ENCODE results near the gene MAP3K15.

MAP3K15 gene

DNA sequence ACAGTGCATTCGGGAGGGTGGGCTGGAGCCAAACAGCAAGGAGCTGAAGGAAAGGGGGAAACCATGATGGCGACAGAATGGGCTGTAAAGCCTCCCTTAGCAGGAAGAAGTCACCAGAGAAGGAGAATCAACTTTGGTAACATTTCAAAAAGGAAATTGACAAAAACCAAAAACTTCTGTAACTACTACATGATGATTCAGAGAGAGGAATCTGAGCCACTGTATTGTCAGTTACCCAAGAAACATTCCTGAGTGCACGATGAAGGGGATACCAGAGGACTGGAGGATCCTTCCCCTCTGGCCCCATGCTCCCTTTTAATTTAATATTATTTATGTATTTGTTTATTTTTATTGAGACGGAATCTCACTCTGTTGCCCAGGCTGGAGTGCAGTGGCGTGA lies 145.2 kb downstream of the MAP3K15 start:
- FAIRE-seq, result no peak
- TF ChIP-seq POLR2AphosphoS5 (IDR thresholded peaks at IDR 0.05; ENCODE audit: low read depth, low read length) (no peak), TAF1 (IDR thresholded peaks at IDR 0.05; ENCODE audit: borderline replicate concordance, low read depth, low read length) (no peak), POLR2A (IDR thresholded peaks at IDR 0.05; ENCODE audit: low read depth, low read length) (no peak)
- DNase-seq (ENCODE audit: insufficient read length), result no peak

DNA sequence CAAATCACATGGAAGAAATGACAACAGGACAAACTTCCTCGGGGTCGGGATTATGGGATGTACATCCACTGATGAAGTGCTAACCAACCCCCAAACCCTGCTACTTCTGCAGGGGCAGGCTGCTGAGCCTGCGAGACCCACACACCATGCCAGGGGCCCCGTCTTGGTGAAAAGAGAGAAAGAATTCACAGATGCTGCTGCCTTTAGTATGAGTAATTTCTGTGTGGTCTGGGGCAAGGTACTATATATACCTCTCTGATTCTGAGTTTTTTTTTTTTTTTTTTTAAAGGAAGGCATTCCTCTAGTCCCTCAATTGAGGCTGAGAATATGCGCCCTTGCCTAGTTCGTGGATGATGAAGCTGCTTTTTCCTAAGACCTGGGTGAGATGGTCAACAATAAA lies 146.7 kb downstream of the MAP3K15 start:
- FAIRE-seq, result no peak

DNA sequence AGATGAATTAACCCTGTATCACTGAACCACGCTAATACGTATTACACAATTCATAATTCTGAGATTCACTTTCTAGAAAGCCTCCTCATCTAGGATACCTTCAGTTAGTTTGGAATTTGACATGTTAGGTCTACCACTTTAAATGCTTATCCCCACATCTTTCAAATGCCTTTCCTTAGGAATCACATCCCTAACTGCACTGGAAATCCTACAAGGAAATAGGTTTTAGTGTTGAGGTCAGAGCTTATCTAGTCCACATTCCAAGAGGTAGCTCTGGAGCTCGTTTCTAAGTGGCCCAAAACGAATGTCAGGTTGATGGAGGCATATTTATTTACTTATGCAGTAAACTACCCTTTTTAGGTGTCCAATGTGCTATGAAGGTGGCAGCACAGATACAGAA lies 153.6 kb downstream of the MAP3K15 start:
- no peak for FAIRE-seq
- DNase-seq (ENCODE audit: insufficient read length), result no peak
- TF ChIP-seq TAF1 (IDR thresholded peaks at IDR 0.05; ENCODE audit: borderline replicate concordance, low read depth, low read length) (no peak), POLR2AphosphoS5 (IDR thresholded peaks at IDR 0.05; ENCODE audit: low read depth, low read length) (no peak), POLR2A (IDR thresholded peaks at IDR 0.05; ENCODE audit: low read depth, low read length) (no peak)

More for the DNA sequence above, 146.7 kb downstream of the MAP3K15 start:
- no peak for TF ChIP-seq POLR2A (IDR thresholded peaks at IDR 0.05; ENCODE audit: low read depth, low read length)
- TF ChIP-seq POLR2AphosphoS5 (IDR thresholded peaks at IDR 0.05; ENCODE audit: low read depth, low read length), result no peak
- no peak for TF ChIP-seq TAF1 (IDR thresholded peaks at IDR 0.05; ENCODE audit: borderline replicate concordance, low read depth, low read length)
- DNase-seq (ENCODE audit: insufficient read length), result no peak

DNA sequence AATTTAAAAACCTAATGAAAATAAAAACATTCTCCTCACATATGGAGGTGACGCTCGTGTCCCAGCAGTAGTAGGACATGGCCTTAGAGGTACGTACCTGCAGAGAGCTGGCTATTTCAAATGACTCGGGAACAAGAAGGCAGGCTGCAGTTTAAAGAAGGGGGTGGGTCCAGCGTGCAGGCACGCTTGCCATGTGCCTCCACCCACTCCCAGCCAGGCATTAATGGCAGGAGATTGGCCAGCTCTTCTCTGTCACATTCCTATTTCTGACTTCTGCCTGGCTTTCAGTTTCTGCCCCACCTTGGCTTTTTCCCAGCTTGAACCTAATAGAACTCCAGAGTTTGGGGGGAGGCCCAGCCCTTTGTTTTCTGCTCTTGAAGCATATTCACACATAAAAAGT lies 154.4 kb downstream of the MAP3K15 start:
- TF ChIP-seq POLR2A (IDR thresholded peaks at IDR 0.05; ENCODE audit: low read depth, low read length) (no peak), TAF1 (IDR thresholded peaks at IDR 0.05; ENCODE audit: borderline replicate concordance, low read depth, low read length) (no peak)
- no peak for FAIRE-seq

DNA sequence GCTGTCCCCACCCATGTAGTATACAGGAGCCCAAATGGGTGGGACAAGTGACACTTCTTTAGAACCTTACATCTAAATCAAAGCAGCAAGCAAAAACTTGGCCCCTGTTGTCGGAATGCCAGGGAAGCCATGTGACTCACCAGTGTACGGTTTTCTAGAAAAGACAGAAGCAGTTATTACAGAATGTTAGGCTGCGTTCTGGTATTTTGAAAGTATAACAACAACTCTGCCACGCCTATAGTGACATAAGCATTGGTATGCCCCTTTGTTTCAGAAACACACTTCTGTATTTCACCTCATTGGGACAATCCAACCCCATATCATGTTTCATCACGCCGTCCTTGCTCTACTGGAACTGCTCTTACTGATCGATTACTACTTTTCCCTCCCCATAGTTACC lies 156.8 kb downstream of the MAP3K15 start:
- DNase-seq (ENCODE audit: insufficient read length) (no peak), FAIRE-seq (no peak)
- no peak for TF ChIP-seq POLR2A (IDR thresholded peaks at IDR 0.05; ENCODE audit: low read depth, low read length)
- no peak for TF ChIP-seq POLR2AphosphoS5 (IDR thresholded peaks at IDR 0.05; ENCODE audit: low read depth, low read length)
- TF ChIP-seq TAF1 (IDR thresholded peaks at IDR 0.05; ENCODE audit: borderline replicate concordance, low read depth, low read length), result no peak

More for the DNA sequence above, 154.4 kb downstream of the MAP3K15 start:
- no peak for DNase-seq (ENCODE audit: insufficient read length)

DNA sequence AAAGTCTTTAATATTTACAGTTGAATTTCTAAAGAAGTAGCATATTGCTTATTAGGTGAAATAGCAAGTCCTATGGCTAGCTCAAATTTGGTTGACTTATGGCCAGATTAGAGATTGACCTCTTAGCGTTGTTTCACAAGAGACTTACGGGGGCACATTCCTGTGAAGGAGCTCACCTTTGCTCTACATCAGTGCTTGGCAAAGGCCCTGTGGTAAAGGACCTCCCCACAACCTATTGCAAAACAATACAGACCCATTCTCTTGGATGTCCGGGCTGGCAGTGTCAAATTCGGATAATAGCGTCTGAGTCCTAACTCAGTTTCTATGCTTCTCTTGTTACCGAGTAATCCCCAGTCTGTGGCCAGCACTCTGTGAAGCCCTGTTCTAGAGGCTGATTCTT lies 160.7 kb downstream of the MAP3K15 start:
- DNase-seq (ENCODE audit: insufficient read length), result no peak
- FAIRE-seq, result no peak

DNA sequence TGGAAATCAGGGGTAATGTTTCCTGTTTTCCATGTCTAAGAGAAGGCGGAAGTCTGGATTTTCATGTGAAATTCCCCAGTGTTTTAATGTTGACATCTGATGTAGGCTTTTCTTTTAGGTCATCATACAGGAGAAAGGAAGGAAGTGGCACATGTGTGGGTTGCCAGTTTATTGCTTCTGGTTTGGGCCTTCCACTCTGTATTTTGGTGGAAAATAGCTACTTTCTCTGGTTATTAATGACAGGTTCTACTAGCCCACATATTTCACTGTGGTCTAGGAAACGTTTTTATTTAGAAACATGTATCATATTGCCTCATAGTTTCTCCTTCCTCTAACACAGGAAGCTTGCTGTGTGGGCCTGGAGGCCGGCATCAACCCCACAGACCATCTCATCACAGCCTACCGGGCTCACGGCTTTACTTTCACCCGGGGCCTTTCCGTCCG lies 164.3 kb downstream of the MAP3K15 start:
- TF ChIP-seq POLR2A (IDR thresholded peaks at IDR 0.05; ENCODE audit: low read depth, low read length), result no peak
- TF ChIP-seq TAF1 (IDR thresholded peaks at IDR 0.05; ENCODE audit: borderline replicate concordance, low read depth, low read length), result no peak
- no peak for TF ChIP-seq POLR2AphosphoS5 (IDR thresholded peaks at IDR 0.05; ENCODE audit: low read depth, low read length)
- DNase-seq (ENCODE audit: insufficient read length), result no peak
- peak; percentile 88 for FAIRE-seq

More for the DNA sequence above, 160.7 kb downstream of the MAP3K15 start:
- TF ChIP-seq TAF1 (IDR thresholded peaks at IDR 0.05; ENCODE audit: borderline replicate concordance, low read depth, low read length) (no peak), POLR2AphosphoS5 (IDR thresholded peaks at IDR 0.05; ENCODE audit: low read depth, low read length) (no peak), POLR2A (IDR thresholded peaks at IDR 0.05; ENCODE audit: low read depth, low read length) (no peak)

DNA sequence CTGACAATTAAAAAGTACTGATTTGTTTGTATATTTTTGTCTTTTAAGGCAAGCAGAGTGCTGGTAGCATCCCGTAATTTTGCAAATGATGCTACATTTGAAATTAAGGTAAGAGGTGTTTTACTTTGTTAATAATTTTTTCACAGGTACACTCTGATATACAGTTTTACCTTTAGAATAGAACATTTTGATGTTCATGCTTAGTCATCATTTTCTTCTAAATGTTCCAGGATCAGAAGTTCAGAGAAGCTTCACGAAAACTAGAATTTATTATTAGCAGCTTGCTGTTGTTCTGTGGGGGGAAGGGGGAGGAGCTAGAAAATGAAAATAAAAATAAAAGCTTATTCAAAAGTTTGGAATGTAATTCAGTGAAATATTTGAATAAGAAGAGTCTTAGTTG lies 166.0 kb downstream of the MAP3K15 start:
- no peak for TF ChIP-seq POLR2A (IDR thresholded peaks at IDR 0.05; ENCODE audit: low read depth, low read length)
- no peak for TF ChIP-seq POLR2AphosphoS5 (IDR thresholded peaks at IDR 0.05; ENCODE audit: low read depth, low read length)
- TF ChIP-seq TAF1 (IDR thresholded peaks at IDR 0.05; ENCODE audit: borderline replicate concordance, low read depth, low read length), result no peak
- no peak for FAIRE-seq
- no peak for DNase-seq (ENCODE audit: insufficient read length)

DNA sequence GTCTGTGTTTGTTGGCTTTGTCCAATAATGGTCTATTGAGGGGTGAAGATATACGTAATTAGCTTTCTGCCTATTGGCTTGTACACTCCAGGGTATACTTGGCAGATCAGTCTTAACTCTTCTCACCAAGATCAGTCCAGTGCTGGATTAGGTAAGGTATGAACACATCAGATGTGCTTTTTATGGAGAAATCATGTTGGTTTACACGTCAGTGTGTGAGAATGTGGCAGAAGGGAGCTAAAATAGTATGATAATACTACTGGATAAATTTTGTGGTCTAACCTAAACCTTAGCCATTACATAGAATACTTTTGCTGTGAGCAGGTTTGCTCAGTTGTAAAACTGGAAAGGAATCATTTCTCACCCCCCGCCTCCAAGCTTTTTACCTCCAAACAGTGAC lies 167.4 kb downstream of the MAP3K15 start:
- FAIRE-seq (no peak), DNase-seq (ENCODE audit: insufficient read length) (no peak)
- no peak for TF ChIP-seq POLR2AphosphoS5 (IDR thresholded peaks at IDR 0.05; ENCODE audit: low read depth, low read length)
- no peak for TF ChIP-seq TAF1 (IDR thresholded peaks at IDR 0.05; ENCODE audit: borderline replicate concordance, low read depth, low read length)
- TF ChIP-seq POLR2A (IDR thresholded peaks at IDR 0.05; ENCODE audit: low read depth, low read length), result no peak

DNA sequence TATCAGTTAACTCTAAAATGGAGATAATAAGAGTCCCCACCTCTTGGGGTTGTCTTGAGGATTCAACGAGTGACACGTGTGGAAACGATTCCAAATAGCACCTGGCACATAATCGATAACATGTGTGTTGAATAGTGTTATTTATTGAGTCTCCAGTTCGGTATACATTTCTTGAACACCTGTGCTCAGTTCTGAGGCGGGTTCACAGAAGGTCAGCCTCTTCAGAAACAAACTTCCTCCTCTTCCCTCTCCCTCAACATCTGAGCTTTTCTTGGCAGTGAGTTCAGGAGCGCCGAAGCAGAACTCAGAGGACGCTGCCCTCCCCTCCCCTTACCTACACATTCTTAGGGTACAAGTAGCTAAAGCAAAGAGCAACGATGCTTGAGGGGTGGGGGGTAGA lies 170.6 kb downstream of the MAP3K15 start:
- FAIRE-seq (peak; percentile 33), DNase-seq (ENCODE audit: insufficient read length) (no peak)
- TF ChIP-seq POLR2A (IDR thresholded peaks at IDR 0.05; ENCODE audit: low read depth, low read length) (no peak), POLR2AphosphoS5 (IDR thresholded peaks at IDR 0.05; ENCODE audit: low read depth, low read length) (no peak), TAF1 (IDR thresholded peaks at IDR 0.05; ENCODE audit: borderline replicate concordance, low read depth, low read length) (no peak)

DNA sequence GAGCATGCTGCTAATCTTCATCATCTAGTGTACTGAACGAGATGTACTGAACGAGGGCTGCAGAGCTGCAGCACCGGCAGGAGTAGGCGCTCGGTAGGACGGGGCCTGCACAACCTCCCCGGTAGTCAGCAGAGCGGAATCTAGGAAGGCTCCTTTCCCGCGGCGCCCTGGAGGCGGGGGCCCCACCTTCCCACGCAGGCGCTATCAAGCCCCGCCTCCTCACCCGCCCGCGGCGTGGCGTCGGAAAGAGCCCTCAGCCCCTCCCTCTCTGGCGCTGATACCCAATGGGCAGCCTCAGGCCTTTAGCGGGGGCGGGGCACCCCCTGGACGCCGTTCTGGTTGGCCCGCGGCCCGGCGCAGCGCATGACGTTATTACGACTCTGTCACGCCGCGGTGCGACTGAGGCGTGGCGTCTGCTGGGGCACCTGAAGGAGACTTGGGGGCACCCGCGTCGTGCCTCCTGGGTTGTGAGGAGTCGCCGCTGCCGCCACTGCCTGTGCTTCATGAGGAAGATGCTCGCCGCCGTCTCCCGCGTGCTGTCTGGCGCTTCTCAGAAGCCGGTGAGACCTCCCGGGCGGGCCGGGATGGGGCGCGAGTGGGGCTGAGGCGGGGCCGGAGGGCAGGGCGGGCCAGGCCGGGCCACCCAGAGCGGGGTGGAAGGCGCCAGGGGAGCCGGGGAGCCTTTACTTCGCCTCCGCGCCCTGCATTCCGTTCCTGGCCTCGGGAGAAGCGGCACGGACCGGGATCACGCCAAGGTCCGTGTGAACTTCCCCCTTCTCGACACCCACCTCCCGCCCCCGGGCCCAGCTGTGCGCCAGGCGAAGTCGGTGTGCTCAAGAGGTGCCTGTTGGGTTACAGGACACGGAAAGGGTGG lies 171.5 kb downstream of the MAP3K15 start, which contains the start of gene PDHA1:
TSS of gene PDHA1 (plus strand) at position 393 of the 874 bp plus-strand sequence. CDS start at position 504, 111 bp downstream.
- DNase-seq (ENCODE audit: insufficient read length), result peak; percentile 74
- peak; percentile 58; the same call in 1 of the 2 replicates for TF ChIP-seq POLR2A (IDR thresholded peaks at IDR 0.05; ENCODE audit: low read depth, low read length)
- TF ChIP-seq POLR2AphosphoS5 (IDR thresholded peaks at IDR 0.05; ENCODE audit: low read depth, low read length), result no peak
- no peak for TF ChIP-seq TAF1 (IDR thresholded peaks at IDR 0.05; ENCODE audit: borderline replicate concordance, low read depth, low read length)
- peak; percentile 95 for FAIRE-seq

DNA sequence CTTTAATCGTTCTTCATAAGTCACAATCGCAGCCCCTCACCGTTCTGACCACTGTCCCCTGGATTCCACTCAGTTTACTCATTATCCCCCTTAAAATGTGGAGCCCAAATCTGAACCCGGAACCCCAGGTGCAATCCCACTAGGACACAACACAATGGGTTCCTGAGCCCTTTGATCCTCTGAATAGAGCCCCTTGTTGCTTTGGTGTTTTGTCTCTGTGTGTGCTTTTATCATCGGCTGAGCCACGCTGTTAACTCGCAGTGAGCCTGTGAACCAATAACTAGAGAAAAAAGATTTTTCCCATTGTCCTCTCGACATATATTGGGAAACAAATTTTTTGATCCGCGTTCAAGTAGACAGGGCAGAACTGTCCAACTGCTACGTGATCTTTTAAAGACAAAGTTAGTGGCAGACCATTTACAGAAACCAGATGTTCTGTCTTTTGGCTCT lies 172.2 kb downstream of the MAP3K15 start:
- FAIRE-seq, result no peak
- DNase-seq (ENCODE audit: insufficient read length), result no peak
- TF ChIP-seq POLR2AphosphoS5 (IDR thresholded peaks at IDR 0.05; ENCODE audit: low read depth, low read length) (no peak), POLR2A (IDR thresholded peaks at IDR 0.05; ENCODE audit: low read depth, low read length) (no peak), TAF1 (IDR thresholded peaks at IDR 0.05; ENCODE audit: borderline replicate concordance, low read depth, low read length) (no peak)
